ENCODE data around the gene LGR6.

LGR6 gene

GRCh38 chr1:202216691-202217090 is 23.1 kb downstream of the LGR6 start:
- no peak for TF ChIP-seq TAF1 (IDR thresholded peaks at IDR 0.05; ENCODE audit: borderline replicate concordance, insufficient read depth, low read length)
- TF ChIP-seq REST (IDR thresholded peaks at IDR 0.05; ENCODE audit: insufficient read depth in 1 of 2, low read depth in 2 of 2, low read length in 2 of 2): no peak
- TF ChIP-seq FOXP2 (optimal IDR thresholded peaks at IDR 0.05; ENCODE audit: borderline replicate concordance, extremely low read depth, extremely low read length, insufficient read depth): no peak
- TF ChIP-seq SIN3A (IDR thresholded peaks at IDR 0.05; ENCODE audit: borderline replicate concordance, insufficient read depth, low read length): no peak
- TF ChIP-seq POLR2AphosphoS5 (IDR thresholded peaks at IDR 0.05; ENCODE audit: low read depth, low read length): no peak

GRCh38 chr1:202217516-202217915 is 23.9 kb downstream of the LGR6 start:
- no peak for TF ChIP-seq TAF1 (IDR thresholded peaks at IDR 0.05; ENCODE audit: borderline replicate concordance, insufficient read depth, low read length)
- no peak for TF ChIP-seq FOXP2 (optimal IDR thresholded peaks at IDR 0.05; ENCODE audit: borderline replicate concordance, extremely low read depth, extremely low read length, insufficient read depth)
- TF ChIP-seq REST (IDR thresholded peaks at IDR 0.05; ENCODE audit: insufficient read depth in 1 of 2, low read depth in 2 of 2, low read length in 2 of 2): no peak
- TF ChIP-seq POLR2AphosphoS5 (IDR thresholded peaks at IDR 0.05; ENCODE audit: low read depth, low read length): no peak
- no peak for TF ChIP-seq SIN3A (IDR thresholded peaks at IDR 0.05; ENCODE audit: borderline replicate concordance, insufficient read depth, low read length)

- no peak for TF ChIP-seq TAF1 (IDR thresholded peaks at IDR 0.05; ENCODE audit: borderline replicate concordance, insufficient read depth, low read length)
- no peak for TF ChIP-seq REST (IDR thresholded peaks at IDR 0.05; ENCODE audit: insufficient read depth in 1 of 2, low read depth in 2 of 2, low read length in 2 of 2)
- TF ChIP-seq POLR2AphosphoS5 (IDR thresholded peaks at IDR 0.05; ENCODE audit: low read depth, low read length): no peak
- TF ChIP-seq SIN3A (IDR thresholded peaks at IDR 0.05; ENCODE audit: borderline replicate concordance, insufficient read depth, low read length): no peak
- TF ChIP-seq FOXP2 (optimal IDR thresholded peaks at IDR 0.05; ENCODE audit: borderline replicate concordance, extremely low read depth, extremely low read length, insufficient read depth): no peak
These were observed 24.4 kb downstream of the LGR6 start for GRCh38 chr1:202217951-202218350.

- TF ChIP-seq FOXP2 (optimal IDR thresholded peaks at IDR 0.05; ENCODE audit: borderline replicate concordance, extremely low read depth, extremely low read length, insufficient read depth): no peak
- TF ChIP-seq REST (IDR thresholded peaks at IDR 0.05; ENCODE audit: insufficient read depth in 1 of 2, low read depth in 2 of 2, low read length in 2 of 2): no peak
These were observed 27.1 kb downstream of the LGR6 start for GRCh38 chr1:202220733-202221132.

Data from PFSK-1 (cell line).